Right renal cortex interstitium (tissue), 3 donors: ENCODE data around the gene USP16. TPM values are rescaled to one million over a fixed set of nuclear protein-coding genes. Genes with fewer than 3 reads are reported as not detected.

ENCODE experiments used
- DNase-seq, 3 donors: peaks; one replicate each; pipeline ENCODE4 v3.0.0-alpha.2; 2013; ENCODE audit warnings: low read depth in 3 of 3, low spot score in 2 of 3
- polyA plus RNA-seq, 3 donors: library from polyadenylated mRNA; unstranded; fragments of 120-200 nt; gene quantifications; one replicate each; pipeline ENCODE4 v1.2.1, GENCODE V29; 2013; ENCODE audit not compliant: insufficient read length in 3 of 3

USP16 gene
- polyA plus RNA-seq, 3 donors: 48.6 to 60.0 (median 58.8) TPM

DNA sequence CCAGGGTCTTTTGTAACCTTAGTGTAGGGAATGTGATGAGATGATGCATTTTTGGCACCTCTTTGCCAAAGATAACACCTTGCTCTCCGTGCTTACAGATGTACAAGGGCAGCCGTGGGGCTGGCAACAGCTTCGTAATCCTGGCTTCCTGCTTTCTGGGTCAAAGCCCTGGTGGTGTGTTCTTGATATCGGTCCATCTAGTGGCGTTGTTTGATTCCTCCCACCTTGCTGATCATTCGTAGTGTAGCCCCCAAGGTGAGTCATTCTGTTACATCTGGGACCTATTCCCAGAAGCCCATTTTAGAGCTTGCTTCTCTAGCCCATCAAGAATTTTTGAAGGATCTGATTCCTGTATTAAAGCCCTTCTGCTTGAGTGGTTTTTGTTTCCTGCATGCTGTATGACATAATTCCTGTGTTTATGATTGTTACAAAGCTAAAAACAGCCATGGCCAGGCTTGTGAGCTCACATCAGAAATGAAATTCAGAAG lies 56.0 kb downstream of the USP16 start:
- no peak for DNase-seq

- no peak for DNase-seq
These were observed 57.8 kb downstream of the USP16 start for GRCh38 chr21:29082046-29082815.

GRCh38 chr21:29083306-29083705 lies 58.8 kb downstream of the USP16 start:
- no peak for DNase-seq

DNA sequence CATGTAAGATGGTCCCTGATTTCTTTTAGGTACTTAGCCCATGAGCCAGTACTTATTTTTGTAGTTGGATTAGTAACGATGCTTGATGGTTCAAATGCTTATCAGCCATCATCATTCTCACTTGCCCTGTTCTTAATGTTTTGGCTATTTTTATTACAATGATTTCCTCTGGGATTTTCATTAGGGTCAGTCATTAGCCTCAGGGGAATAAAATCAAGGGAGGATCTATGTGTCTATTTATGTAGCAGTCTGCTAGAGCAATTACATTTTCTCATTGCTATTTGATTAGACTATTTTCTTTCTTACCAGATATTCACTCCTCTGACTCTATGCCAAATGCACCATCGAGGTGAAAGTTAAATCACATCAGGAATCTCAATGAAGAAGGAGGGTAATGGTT lies 59.9 kb downstream of the USP16 start:
- DNase-seq: no peak

- no peak for DNase-seq
These were observed 60.8 kb downstream of the USP16 start for GRCh38 chr21:29085106-29085752.

DNA sequence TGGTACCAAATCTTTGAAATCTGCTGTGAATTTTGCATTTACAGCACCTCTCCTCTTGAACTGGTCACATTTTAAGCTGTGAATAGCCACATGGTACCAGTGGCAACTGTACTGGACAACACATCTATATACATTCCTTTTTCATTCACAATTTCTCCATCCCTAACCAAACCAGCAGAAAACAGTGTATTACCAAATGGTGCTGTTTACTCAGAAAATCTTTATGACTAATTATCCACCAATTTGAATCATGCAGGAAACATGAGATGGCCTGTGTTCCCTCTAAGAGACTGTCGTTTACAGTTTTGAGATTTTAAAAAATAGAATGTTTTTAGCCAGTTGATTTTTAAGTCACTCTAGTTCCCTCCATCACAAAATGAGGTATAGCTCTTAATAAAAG lies 66.6 kb downstream of the USP16 start:
- no peak for DNase-seq

- no peak for DNase-seq
These were observed 67.9 kb downstream of the USP16 start for GRCh38 chr21:29092102-29092959.

- no peak for DNase-seq
These were observed 71.9 kb downstream of the USP16 start for GRCh38 chr21:29096218-29097015.

- DNase-seq: no peak
These were observed 73.7 kb downstream of the USP16 start for GRCh38 chr21:29098156-29098555.

GRCh38 chr21:29102791-29103257 lies 78.4 kb downstream of the USP16 start:
- no peak for DNase-seq

Other genes with a start within 250 kb of the USP16 start
- gene LTN1, start 31.8 kb upstream of the USP16 start, polyA plus RNA-seq: 10 to 100 TPM; 30.5 to 35.6 (median 33.1) TPM
- gene RWDD2B, start 5.3 kb upstream of the USP16 start, polyA plus RNA-seq: 10 to 100 TPM; 20.0 to 28.9 (median 25.5) TPM
- gene CCT8, start 49.0 kb downstream of the USP16 start, polyA plus RNA-seq: 100 to 1,000 TPM; 268 to 279 (median 272) TPM
- gene MAP3K7CL, start 106.0 kb downstream of the USP16 start, polyA plus RNA-seq: 1 to 10 TPM; 4.4 to 6.3 (median 4.9) TPM